BE2C (cell line): ENCODE results near the gene CEND1.

Experiments
- DNase-seq: peaks from one replicate; pipeline ENCODE4 v3.0.0-alpha.2; 2020
- H3K27me3 ChIP-seq: fragments of 250-450 bp; sonication (Bioruptor Pico); 2 replicates; pipeline ENCODE4 v1.5.1; 2020; ENCODE audit warnings: mild to moderate bottlenecking
- H3K36me3 ChIP-seq: fragments of 250-450 bp; sonication (Bioruptor Pico); 2 replicates; pipeline ENCODE4 v1.5.1; 2020; ENCODE audit warnings: mild to moderate bottlenecking
- H3K4me1 ChIP-seq: fragments of 250-450 bp; sonication (Bioruptor Pico); 2 replicates; pipeline ENCODE4 v1.5.1; 2020
- H3K4me3 ChIP-seq: 2 replicates; pipeline ENCODE4 v1.5.1; 2011; ENCODE audit warnings: low read depth, low read length
- H3K9me3 ChIP-seq: fragments of 250-450 bp; sonication (Bioruptor Pico); 2 replicates; pipeline ENCODE4 v1.5.1; 2020
- TF ChIP-seq, protein P1 (sequence below): IDR thresholded peaks from 2 replicates; pipeline ENCODE4 v1.5.1; 2012; ENCODE audit warnings: mild to moderate bottlenecking, low read depth, low read length

CEND1 gene

DNA sequence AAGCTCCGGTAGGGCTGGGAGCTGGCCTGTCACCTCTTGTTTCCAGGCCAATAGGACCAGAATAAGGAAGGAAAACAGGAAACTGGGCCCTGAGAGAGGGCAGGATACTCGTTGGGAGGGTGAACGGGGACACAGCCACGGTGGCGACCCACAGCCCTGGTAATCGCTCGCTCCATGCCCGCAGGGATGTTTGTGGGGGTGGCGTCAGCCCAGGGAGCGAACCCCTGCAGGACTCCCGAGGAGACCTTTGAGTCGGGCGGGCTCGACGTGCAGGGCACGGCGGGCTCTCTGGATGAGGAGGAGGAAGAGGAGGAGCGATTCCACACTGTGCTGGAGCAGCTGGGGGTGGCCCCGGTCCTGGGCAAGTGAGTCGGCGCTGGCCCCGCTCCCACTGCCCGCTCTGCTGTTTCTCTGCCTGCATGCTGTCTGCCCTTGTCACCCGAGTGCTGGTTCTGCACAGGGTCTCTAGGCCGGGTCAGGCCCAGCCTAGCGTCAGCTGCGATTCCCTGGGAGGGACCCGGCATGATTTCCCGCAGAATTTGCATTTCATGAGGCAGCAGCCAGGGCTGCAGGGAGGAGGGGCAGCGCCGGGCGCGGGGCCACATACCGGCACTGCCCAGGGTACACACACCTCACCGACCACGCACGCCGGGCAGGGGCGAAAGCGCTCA, 39.4 kb upstream of the CEND1 start:
- TF ChIP-seq, protein P1, sequence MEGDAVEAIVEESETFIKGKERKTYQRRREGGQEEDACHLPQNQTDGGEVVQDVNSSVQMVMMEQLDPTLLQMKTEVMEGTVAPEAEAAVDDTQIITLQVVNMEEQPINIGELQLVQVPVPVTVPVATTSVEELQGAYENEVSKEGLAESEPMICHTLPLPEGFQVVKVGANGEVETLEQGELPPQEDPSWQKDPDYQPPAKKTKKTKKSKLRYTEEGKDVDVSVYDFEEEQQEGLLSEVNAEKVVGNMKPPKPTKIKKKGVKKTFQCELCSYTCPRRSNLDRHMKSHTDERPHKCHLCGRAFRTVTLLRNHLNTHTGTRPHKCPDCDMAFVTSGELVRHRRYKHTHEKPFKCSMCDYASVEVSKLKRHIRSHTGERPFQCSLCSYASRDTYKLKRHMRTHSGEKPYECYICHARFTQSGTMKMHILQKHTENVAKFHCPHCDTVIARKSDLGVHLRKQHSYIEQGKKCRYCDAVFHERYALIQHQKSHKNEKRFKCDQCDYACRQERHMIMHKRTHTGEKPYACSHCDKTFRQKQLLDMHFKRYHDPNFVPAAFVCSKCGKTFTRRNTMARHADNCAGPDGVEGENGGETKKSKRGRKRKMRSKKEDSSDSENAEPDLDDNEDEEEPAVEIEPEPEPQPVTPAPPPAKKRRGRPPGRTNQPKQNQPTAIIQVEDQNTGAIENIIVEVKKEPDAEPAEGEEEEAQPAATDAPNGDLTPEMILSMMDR = no peak
- Histone ChIP-seq H3K27me3 (peaks cover 35% of the 10 kb centered on the region), H3K9me3 (no peaks in the 10 kb centered on the region), H3K4me3 (no peak overlapping the region), H3K36me3 (no peaks in the 10 kb centered on the region), H3K4me1 (peaks cover 15% of the 10 kb centered on the region)
- no peak for DNase-seq

DNA sequence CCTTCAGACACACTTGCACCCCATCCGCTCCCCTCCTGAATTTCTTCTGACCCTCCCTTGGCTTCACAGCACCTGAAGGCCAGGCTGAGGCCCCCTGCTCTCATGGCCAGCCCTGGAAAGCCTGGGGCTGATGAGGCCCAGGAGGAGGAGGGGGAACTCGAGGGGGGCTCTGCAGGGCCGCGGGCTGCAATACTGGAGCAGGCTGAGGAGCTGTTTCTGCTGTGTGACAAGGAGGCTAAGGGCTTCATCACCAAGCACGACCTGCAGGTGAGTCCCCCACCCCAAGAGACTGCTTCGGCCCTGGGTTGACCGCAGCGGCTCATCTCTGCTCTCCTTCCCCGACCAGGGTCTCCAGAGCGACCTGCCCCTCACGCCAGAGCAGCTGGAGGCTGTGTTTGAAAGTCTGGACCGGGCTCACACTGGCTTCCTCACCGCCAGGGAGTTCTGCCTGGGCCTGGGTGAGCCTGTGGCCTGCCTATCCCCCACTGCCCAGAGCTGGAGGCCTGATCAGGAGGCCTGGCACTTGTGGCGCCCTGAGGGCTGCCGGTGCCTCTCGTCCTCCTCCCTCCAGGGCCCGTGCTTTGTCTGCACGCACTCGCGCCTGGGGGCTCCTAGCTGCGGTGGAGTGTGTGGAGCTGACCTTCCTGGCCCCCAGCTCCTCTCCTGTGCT, 38.8 kb upstream of the CEND1 start:
- H3K4me3 ChIP-seq = no peak overlapping the region
- peaks cover 15% of the 10 kb centered on the region for H3K4me1 ChIP-seq
- peaks cover 35% of the 10 kb centered on the region for H3K27me3 ChIP-seq
- TF ChIP-seq, protein P1 = no peak
- no peaks in the 10 kb centered on the region for H3K36me3 ChIP-seq
- DNase-seq = no peak
- H3K9me3 ChIP-seq = no peaks in the 10 kb centered on the region

DNA sequence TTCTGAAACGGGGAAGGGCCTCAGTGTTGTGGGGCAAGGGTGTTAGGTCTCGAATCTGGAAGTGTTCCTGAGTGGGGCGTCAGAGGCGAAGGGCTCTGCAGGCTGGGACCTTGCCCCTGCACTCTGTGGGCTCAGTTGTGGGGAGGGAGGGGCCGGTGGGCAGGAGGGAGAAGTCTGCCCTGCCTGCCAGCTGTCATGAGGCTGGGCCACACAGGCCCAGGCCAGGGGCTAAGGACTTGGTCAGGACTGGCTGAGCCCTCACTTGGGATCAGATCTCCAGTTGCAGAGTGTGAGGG, 38.0 kb upstream of the CEND1 start, which contains the start of gene CRACR2B:
CRACR2B (plus strand) TSS at position 23 of the 296 bp plus-strand sequence. CDS start 689 bp downstream, outside the sequence.
- TF ChIP-seq, protein P1 = no peak
- Histone ChIP-seq H3K9me3 (no peaks in the 10 kb centered on the region), H3K4me1 (peaks cover 15% of the 10 kb centered on the region), H3K36me3 (no peaks in the 10 kb centered on the region), H3K27me3 (peaks cover 35% of the 10 kb centered on the region), H3K4me3 (no peak within 1 kb of the TSS)
- no peak for DNase-seq

DNA sequence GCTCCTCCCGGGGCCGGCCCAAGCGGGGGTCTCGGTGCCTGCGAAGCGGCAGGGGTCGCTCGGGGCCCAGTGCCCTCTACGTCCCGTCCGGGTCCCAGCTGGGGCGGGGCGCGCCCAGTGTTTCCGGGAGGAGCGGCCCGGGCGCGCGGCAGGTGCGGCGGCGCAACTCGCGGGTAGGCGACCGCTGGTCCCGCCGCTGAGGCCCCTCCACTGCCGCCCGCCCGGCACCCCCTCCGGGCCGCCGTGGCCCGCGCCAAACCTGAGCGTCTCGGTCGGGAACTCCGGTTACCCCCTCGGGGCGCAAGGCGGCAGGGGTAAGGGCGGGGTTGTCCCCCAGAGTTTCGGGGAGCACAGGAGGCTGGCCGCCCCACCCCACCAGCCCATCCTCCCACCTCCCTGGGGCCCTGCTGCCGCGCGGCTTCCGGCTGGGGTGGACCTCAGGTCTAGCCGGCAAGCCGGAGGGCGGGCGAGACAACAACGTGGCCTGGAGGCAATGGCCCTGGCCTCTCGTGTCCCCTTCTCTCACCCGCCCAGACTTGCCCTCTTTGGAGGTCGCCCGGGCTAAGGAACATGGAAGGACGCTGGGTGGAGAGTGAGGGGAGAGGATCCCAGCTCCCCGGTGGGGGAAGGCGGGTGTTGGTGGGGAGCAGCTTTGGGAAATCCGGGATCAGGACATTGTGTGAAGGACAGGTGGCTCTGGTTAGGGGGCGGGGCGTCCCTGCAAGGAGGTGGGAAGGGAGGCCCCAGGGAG, 37.4 kb upstream of the CEND1 start:
- no peaks in the 10 kb centered on the region for H3K9me3 ChIP-seq
- H3K4me3 ChIP-seq = no peak overlapping the region
- H3K36me3 ChIP-seq = no peaks in the 10 kb centered on the region
- H3K27me3 ChIP-seq = peaks cover 35% of the 10 kb centered on the region
- H3K4me1 ChIP-seq = peaks cover 15% of the 10 kb centered on the region
- DNase-seq = no peak
- TF ChIP-seq, protein P1 = no peak

DNA sequence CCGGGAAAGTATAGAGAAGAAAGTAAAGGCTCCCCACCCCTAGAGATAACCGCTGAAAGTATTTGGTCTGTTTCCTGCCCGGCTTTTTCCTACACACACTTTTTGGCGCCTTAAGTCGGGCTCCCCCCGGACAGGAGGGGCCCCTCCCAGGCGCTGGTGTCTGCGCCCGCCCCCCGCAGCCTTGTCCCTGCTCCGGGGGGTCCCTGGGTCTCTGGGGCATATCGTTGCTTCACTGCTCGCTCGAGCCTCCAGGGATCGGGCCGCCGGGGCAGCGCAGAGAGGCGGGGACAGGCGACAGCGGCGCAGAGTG, 36.9 kb upstream of the CEND1 start:
- no peak for DNase-seq
- no peaks in the 10 kb centered on the region for H3K36me3 ChIP-seq
- peaks cover 35% of the 10 kb centered on the region for H3K27me3 ChIP-seq
- peaks cover 15% of the 10 kb centered on the region for H3K4me1 ChIP-seq
- TF ChIP-seq, protein P1 = no peak
- no peak overlapping the region for H3K4me3 ChIP-seq
- no peaks in the 10 kb centered on the region for H3K9me3 ChIP-seq

DNA sequence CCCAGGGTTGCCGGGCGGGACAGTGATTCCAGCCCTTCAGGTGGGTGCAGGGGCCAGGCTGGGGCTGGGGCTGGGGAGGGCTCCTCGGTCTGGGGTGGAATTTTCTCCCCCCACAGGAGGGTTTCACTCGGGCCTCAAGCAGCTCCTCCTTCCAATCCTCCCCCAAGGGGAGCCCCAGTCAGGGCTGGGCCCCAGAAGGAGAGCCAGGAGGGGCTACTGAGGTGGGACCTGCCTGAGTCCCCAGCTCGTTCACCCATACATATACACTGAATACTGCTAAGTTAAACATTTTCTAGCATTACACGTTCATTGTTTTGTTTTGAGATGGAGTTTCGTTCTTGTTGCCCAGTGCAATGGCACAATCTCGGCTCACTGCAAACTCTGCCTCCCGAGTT, 36.3 kb upstream of the CEND1 start:
- TF ChIP-seq, protein P1 = no peak
- peaks cover 10% of the 10 kb centered on the region for H3K4me1 ChIP-seq
- H3K9me3 ChIP-seq = no peaks in the 10 kb centered on the region
- H3K4me3 ChIP-seq = no peak overlapping the region
- H3K27me3 ChIP-seq = peaks cover 34% of the 10 kb centered on the region
- H3K36me3 ChIP-seq = no peaks in the 10 kb centered on the region
- DNase-seq = no peak
